ENCODE results near the gene COL13A1.

The COL13A1 gene

DNA sequence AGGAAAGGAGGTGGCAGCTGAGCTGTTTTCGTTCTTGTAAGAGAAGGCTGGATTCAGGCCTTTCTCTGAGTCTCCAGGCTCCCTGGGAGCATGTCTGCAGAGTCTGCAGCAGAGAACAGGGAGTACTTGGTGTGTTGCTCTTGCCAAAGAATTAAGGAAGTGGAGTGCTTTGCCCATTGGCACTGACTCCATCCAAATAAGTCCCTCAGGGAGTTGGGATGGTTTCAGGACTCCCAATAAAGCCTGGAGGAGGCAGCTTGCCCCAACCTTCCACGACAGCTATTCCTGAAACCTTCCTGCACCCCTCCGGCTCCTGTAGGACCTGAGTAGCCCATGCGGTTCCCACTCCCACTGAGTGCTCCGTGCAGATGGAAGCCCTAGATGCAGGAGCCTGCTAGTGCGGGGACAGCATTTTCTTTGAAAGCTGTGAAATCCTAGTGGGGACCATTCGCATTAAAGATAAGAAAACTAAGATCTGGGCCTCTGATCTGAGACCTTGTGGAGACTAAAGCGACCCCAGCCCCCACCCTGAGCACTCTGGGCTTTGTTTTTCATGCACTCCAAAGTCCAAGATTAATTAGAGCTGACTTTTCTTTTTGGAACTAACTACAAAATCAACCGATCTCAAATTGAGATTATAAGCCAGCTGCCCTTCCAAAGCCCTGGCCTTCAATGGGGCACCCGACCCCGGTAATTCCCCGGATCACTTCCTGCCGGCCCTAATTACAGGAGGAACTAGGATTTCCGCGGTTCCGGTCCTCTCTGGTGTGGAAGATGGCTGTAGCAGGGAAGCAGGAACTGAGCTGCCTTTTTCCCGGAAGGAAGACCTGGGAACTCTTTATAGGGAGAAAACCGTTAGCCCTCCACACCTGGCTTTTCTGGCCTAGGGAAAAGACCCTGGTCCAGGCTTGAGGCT, 110.2 kb downstream of the COL13A1 start:
- Histone ChIP-seq H3K4me2 (ENCODE audit: low read length) (no peak overlapping the region), H3K4me1 (ENCODE audit: insufficient read depth, low read length, severe bottlenecking) (no peaks in the 10 kb centered on the region), H4K20me1 (ENCODE audit: insufficient read depth, low read length) (no peaks in the 10 kb centered on the region), H3K9ac (ENCODE audit: low read length) (no peak overlapping the region), H3K4me3 (ENCODE audit: low read depth, low read length, poor library complexity, severe bottlenecking) (no peak overlapping the region), H3K27me3 (ENCODE audit: insufficient read depth, low read length) (peaks cover 6% of the 10 kb centered on the region; the same call in 1 of the 2 replicates), H3F3A (ENCODE audit: insufficient read depth, low read length) (no peaks in the 10 kb centered on the region), H3K36me3 (ENCODE audit: insufficient read depth, low read length) (no peaks in the 10 kb centered on the region), H2AFZ (ENCODE audit: low read length) (no peak overlapping the region), H3K9me3 (ENCODE audit: low read length) (no peaks in the 10 kb centered on the region), H3K9me2 (ENCODE audit: low read depth, low read length) (no peaks in the 10 kb centered on the region), H3K27ac (ENCODE audit: low read depth, low read length, poor library complexity, severe bottlenecking) (no peak overlapping the region), H3K79me2 (ENCODE audit: insufficient read depth, low read length) (no peaks in the 10 kb centered on the region)
- TF ChIP-seq, protein P1, sequence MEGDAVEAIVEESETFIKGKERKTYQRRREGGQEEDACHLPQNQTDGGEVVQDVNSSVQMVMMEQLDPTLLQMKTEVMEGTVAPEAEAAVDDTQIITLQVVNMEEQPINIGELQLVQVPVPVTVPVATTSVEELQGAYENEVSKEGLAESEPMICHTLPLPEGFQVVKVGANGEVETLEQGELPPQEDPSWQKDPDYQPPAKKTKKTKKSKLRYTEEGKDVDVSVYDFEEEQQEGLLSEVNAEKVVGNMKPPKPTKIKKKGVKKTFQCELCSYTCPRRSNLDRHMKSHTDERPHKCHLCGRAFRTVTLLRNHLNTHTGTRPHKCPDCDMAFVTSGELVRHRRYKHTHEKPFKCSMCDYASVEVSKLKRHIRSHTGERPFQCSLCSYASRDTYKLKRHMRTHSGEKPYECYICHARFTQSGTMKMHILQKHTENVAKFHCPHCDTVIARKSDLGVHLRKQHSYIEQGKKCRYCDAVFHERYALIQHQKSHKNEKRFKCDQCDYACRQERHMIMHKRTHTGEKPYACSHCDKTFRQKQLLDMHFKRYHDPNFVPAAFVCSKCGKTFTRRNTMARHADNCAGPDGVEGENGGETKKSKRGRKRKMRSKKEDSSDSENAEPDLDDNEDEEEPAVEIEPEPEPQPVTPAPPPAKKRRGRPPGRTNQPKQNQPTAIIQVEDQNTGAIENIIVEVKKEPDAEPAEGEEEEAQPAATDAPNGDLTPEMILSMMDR (IDR thresholded peaks at IDR 0.05; ENCODE audit: low read length): no peak
- TF ChIP-seq EZH2 (IDR thresholded peaks at IDR 0.05; ENCODE audit: borderline replicate concordance, low read length): no peak

DNA sequence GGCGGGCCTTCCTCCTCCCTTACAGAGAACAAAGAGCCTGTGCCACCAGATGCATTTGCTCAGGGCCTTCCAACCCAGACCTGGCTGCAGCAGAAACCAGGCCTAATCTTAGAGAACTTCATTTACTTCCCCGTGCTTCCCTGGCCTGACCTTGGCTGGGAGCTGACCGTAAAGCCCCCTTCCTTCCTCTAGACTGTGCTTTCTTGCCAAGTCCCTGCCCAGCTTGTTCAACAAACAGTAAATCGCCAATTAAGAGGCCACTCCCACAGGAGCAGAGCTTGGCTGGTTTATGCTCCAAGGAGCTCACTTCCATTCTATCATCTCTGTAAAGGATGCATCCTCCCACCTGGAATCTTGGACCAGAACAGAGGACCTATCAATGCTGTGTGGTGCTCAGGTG, 110.9 kb downstream of the COL13A1 start:
- no peaks in the 10 kb centered on the region for H3K9me2 ChIP-seq (ENCODE audit: low read depth, low read length)
- TF ChIP-seq EZH2 (IDR thresholded peaks at IDR 0.05; ENCODE audit: borderline replicate concordance, low read length): no peak
- TF ChIP-seq, protein P1 (IDR thresholded peaks at IDR 0.05; ENCODE audit: low read length): no peak
- H3K27me3 ChIP-seq (ENCODE audit: insufficient read depth, low read length): peaks cover 6% of the 10 kb centered on the region; the same call in 1 of the 2 replicates
- no peak overlapping the region for H2AFZ ChIP-seq (ENCODE audit: low read length)
- no peaks in the 10 kb centered on the region for H3K4me1 ChIP-seq (ENCODE audit: insufficient read depth, low read length, severe bottlenecking)
- H3K79me2 ChIP-seq (ENCODE audit: insufficient read depth, low read length): no peaks in the 10 kb centered on the region
- no peaks in the 10 kb centered on the region for H3F3A ChIP-seq (ENCODE audit: insufficient read depth, low read length)
- H3K9me3 ChIP-seq (ENCODE audit: low read length): no peaks in the 10 kb centered on the region
- H3K4me2 ChIP-seq (ENCODE audit: low read length): no peak overlapping the region
- H3K4me3 ChIP-seq (ENCODE audit: low read depth, low read length, poor library complexity, severe bottlenecking): no peak overlapping the region
- no peaks in the 10 kb centered on the region for H4K20me1 ChIP-seq (ENCODE audit: insufficient read depth, low read length)
- no peak overlapping the region for H3K9ac ChIP-seq (ENCODE audit: low read length)
- no peaks in the 10 kb centered on the region for H3K36me3 ChIP-seq (ENCODE audit: insufficient read depth, low read length)
- H3K27ac ChIP-seq (ENCODE audit: low read depth, low read length, poor library complexity, severe bottlenecking): no peak overlapping the region

DNA sequence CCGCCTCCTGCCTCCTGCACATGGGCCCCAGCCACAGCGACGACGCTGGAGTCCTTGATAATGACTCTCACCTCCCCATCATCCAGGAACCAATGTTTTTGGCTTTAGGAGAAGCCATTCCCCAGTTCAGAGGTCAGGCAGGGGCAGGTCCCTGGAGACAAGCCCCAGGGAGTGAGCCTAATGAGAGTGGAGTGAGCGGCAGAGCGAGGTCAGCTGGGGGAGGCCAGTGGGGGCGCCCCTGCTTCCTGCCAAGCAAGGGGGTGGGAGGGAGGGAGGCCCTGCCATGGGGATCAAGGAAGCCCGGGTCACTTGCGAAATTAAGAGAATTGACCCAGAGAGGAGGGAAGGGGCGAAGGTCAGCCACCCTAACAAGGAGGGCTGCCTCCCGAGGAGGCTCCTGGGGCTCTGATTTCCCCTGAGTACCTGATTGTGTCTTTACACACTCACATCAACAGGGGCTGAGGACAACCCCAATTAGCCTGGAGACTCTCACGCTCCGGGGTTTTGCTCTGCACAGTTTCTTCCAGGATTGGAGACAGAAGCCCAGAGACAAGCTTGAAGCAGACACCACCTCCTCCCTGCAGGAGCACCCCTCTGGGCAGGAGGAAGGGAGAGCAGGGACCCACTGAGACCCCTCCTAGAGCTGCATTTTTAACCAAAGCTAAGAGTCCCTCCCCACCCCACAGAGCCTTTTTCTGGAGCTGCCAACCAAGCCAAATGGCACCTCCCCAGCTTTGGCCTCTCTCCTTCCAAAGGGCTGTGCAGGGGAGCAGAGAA, 112.1 kb downstream of the COL13A1 start:
- H3K27me3 ChIP-seq (ENCODE audit: insufficient read depth, low read length): peaks cover 6% of the 10 kb centered on the region; the same call in 1 of the 2 replicates
- H4K20me1 ChIP-seq (ENCODE audit: insufficient read depth, low read length): no peaks in the 10 kb centered on the region
- no peak overlapping the region for H3K4me2 ChIP-seq (ENCODE audit: low read length)
- no peaks in the 10 kb centered on the region for H3F3A ChIP-seq (ENCODE audit: insufficient read depth, low read length)
- no peaks in the 10 kb centered on the region for H3K79me2 ChIP-seq (ENCODE audit: insufficient read depth, low read length)
- no peak overlapping the region for H2AFZ ChIP-seq (ENCODE audit: low read length)
- H3K9ac ChIP-seq (ENCODE audit: low read length): no peak overlapping the region
- no peak for TF ChIP-seq EZH2 (IDR thresholded peaks at IDR 0.05; ENCODE audit: borderline replicate concordance, low read length)
- TF ChIP-seq, protein P1 (IDR thresholded peaks at IDR 0.05; ENCODE audit: low read length): no peak
- no peaks in the 10 kb centered on the region for H3K36me3 ChIP-seq (ENCODE audit: insufficient read depth, low read length)
- H3K27ac ChIP-seq (ENCODE audit: low read depth, low read length, poor library complexity, severe bottlenecking): no peak overlapping the region
- H3K9me2 ChIP-seq (ENCODE audit: low read depth, low read length): no peaks in the 10 kb centered on the region
- no peaks in the 10 kb centered on the region for H3K9me3 ChIP-seq (ENCODE audit: low read length)
- H3K4me1 ChIP-seq (ENCODE audit: insufficient read depth, low read length, severe bottlenecking): no peaks in the 10 kb centered on the region
- H3K4me3 ChIP-seq (ENCODE audit: low read depth, low read length, poor library complexity, severe bottlenecking): no peak overlapping the region
